ENCODE results near the gene SNX13.
"Not testable (repeated sequence)": the region's sequence is repeated elsewhere in the genome, so short reads cannot be mapped to it uniquely, and the experiment has no call there.

SNX13 gene

DNA sequence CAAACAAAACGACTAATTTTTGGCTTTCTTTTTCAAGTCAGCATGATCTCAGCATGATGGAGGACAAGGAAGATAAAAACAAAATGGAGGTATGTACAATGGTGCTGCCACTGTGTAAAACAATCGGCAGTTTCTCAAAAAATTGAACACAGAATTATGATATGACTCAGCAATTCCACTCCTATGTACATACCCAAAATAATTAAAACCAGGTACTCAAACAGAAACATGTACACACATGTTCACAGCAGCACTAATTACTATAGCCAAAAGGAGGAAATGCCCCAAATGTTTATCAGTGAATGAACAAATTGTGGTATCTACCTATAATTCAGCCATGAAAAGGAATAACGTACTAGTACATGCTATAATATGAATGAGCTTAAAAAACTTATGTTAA is 29.9 kb downstream of the SNX13 start:
- DNase-seq: no peak

DNA sequence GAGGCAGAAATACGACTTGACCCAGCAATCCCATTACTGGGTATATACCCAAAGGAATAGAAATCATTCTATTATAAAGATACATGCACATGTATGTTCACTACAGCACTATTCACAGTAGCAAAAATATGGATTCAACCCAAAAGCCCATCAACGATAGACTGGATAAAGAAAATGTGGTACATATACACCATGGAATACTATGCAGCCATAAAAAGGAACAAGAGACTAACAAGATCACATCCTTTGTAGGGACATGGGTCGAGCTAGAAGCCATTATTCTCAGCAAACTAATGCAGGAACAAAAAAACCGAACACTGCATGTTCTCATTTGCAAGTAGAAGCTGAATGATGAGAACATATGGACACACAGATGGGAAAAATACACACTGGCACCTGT is 31.0 kb downstream of the SNX13 start:
- not testable (repeated sequence) for DNase-seq

DNA sequence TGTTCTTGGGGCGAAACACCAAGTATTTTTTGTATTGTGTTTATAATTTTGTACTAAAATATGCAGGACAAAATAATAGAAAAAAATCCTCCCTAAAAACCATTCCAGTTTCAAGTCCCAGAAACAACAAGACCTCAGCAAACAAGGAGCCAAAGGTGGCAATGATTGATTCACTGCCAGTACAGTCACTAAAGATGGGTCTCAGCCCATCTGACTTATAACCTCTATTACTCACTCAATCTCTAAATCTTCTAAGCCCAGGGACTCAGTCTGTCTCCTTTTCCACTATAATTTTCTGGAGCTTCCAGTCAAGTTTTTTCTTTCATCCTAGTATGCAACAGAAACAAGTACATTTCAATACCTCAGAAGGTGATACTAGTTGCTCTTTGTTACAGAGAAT is 33.3 kb downstream of the SNX13 start:
- no peak for DNase-seq

DNA sequence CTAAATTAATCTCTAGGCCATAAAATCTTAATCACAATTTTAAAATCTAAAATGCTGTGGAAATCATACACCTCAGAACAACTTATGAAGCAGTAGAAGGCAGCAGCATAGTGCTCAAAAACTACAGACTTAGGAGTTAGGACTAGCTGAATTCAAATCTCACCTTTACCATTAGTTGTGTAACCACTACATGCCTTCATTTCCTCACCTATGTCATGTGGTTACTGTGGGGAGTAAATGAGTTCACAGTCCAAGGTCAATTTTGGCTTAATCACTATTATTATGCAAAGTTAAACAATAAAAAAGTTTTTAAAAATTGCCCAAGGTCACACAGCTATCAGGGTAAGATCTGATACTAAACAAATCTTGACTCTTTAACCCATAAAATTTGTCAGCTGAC is 37.0 kb downstream of the SNX13 start:
- no peak for DNase-seq

DNA sequence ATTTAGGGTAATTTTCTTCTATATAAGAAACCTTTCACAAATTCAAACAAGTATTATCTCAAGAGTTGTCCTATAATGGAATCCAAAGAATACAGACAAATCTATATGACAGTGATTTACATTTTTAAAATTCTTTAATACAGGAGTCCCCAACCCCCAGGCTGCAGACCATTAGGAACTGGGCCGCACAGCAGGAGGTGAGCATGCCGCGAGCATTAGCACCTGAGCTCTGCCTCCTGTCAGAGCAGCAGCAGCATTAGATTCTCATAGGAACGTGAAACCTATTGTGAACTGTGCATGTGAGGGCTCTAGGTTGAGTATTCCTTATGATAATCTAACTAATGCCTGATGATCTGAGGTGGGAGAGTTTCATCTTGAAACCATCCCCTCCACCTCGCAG is 37.7 kb downstream of the SNX13 start:
- no peak for DNase-seq

DNA sequence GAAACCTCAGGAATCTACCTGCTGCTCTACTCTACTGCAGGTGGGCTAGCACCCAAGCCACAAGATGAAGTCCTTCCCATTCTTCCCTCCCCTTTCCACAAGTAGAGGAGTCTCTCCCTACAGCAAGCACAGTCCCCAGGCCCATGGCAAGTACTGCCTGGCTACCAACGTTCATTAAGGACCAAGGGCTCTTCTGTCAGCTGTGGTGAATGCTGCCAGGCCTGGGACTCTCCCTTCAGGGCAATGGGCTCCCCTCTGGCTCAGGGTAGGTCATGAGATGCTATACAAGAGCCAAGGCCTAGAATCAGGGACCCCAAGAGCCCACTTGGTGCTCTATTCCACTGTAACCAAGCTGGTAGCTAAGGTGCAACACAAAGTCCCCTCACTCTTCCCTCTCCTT is 39.8 kb downstream of the SNX13 start:
- no peak for DNase-seq

DNA sequence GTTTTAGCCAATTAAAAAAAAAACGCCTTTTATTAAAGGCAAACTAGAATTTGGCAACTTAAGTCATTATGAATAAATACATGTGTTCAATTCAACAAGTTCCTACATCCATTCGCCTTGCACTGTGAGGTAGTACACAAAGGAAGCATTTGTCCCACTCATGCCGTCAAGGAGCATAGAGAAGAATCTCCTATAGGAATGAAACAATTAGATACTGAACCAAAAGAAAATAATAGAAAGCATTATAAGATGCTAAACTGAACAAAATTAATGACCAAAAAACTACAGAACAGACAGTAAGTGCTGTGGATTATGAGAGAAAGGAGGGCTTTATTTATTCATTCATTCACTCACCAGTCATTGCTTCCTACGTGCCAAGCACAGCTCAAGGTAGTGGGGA is 42.2 kb downstream of the SNX13 start:
- DNase-seq: no peak

DNA sequence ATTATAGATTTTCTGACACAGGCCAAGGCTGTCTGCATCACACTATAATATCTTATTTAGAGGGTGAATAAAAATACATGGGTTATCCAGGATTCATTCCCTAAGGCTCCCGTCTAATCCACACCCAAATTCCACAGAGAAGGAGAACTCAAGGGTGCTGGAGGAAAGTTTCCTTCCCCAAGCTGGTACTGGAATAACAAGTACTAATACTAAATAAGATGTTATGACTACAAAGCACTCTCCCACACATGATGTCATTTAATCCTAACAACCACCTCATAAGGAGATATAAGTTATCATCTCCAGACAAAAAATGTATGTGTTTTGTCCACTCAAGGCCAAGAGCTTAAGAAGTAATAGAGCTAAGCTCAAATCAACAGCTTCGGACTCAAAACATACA is 53.0 kb downstream of the SNX13 start:
- DNase-seq: no peak

DNA sequence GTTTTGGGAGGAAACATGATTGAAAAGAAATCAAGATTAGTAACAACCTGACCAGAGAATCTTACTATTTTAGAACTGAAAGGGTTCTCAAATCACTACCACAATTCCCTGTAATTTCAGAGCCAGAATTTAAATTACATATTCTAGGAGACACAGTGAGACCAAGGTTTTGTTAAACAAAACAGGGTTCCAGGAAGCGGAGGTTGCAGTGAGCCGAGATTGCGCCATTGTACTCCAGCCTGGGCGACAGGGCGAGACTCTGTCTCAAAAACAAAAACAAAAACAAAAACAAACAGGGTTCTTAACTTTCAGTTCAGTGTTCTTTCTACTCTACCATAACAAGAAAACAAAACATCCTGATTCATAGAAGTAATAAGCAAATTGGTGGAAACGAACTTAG is 57.6 kb downstream of the SNX13 start:
- DNase-seq: no peak

DNA sequence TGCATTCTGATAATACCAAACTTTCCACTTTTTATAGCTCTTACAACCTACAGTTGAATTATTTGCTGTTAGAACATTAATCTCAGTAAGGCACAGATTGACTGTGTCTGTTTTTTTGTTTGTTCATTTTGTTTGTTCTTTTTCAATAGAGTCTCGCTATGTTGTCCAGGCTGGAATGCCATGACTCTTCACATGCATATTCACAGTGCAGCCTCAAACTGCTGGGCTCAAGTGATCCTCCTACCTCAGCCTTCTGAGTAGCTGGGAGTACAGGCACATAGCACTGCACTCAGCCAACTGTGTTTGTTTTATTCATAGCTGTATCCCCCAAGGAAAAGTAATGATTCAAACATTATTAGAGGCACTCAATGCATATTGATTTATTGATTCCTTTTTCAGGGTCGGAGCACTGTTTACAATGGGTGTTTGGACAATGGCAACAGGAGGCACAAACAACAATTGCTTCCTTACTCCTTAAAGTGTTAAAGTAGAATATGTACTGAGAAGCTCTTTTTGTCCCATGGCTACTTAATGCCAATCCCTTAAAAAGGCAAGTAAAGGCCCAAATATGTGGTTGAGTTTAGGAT is 61.1 kb downstream of the SNX13 start:
- no peak for DNase-seq

DNA sequence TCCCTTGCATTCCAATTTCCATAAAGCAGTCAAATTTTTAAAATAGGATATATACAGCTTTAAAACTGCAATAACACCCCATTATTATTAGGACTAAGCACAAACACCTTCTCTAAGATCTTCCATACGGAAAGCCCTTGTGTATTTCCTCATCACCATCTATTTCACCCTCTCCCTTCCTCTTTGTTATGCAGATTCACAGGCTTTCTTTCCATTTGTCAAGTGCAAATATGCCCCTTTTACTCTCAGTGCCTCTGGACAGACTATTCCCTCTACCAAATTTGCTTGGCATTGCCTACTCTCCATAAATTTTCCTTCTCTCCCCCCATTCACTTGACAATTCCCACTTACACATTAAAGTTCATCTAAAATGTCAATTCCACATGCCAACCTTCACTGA is 61.7 kb downstream of the SNX13 start:
- DNase-seq: no peak

DNA sequence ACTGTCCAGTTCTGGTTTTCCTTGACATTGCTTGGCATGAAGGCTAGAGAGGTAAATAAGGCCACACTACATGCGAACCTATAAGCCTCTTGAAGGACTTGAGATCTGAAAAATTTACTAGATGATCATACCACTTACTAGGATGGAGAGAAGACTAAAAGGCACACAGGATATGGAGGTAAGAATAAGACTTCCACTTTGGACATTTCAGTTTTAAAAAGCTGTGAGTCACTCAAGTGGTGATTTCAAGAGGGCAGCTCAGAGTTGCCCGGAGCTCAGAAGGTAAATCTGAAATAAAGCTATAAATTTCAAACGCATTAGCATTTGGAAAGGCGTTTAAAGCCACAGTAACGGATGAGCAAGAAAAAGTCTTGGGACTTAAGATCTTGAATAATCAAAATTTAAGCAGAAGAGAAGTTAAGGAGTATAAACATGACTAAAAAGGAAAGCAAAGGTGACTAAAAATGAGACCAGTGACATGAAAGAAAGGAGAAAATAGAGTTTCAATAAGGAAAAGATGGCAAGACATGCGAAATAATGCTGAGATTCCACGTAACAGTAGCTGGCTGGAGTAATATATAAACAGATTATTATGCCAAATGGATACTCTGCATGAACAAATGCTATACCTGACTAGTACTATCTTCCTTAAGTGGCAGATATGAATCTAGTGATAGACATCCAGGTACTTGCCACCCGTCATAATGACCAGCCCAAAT is 68.3 kb downstream of the SNX13 start:
- no peak for DNase-seq

DNA sequence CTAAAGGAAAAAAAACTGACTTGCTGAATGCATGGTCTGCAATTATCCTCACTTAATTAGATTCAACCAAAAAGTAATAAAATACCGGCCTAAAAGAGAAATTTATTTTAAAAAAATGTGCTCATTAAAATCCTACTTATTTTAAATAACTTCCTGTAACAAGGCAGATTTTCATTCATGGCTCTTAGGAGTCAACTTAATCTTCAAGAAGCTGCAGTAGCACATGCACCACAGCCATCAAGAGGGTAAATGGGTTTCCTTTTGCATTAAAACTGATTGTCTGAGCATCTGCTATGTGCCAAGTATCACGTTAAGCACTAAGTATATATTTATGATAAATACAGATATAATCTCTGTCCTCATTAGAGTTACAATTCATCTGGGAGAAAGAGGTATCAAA is 69.9 kb downstream of the SNX13 start:
- no peak for DNase-seq

DNA sequence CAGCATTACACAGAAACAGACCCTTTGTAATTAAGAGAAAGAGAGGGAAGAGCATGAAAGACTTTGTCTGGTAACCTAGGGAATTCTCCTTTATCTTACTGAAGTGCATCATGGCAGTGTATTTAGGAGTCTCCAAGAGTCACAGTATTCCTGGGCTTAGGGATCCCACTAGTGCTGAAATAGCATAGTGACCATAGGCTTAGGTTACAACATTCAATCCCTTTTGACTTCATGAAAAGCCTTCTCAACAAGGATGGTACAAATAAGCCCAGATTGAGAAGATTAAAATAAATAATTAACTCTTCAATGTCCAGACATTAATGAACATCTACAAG is 76.5 kb downstream of the SNX13 start:
- DNase-seq: no peak

DNA sequence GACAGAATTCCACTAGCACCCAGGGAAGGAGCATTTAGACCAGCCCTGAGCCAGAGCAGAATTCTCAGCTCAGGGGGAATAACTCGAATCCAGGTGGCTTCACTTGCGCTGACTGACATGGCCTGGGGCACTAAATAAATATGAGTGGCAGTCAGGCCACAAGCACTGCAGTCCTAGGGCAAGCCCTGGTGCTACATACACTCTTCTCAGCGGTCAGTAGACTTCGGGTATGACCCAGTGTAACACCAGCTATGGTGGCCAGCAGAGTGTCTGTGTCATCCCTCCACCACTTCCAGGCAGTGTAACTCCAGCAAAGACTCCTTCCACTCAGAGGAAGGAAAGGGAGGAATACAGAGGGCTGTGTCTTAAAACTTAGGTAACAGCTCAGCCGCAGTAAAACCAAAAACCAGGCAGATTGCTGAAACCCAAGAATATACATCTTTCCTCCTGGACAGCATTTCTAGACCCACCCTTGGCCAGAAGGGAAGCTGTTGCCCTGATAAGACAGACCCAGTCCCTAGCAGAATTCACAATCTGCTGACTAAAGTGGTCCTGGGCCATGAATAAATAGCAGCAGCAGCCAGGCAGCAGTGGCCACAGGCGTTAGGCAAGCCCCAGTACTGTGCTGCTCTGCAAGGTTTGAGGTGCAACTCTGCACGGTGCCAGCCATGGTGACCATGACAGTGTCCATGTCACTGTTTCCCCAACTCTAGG is 77.0 kb downstream of the SNX13 start:
- no peak for DNase-seq

DNA sequence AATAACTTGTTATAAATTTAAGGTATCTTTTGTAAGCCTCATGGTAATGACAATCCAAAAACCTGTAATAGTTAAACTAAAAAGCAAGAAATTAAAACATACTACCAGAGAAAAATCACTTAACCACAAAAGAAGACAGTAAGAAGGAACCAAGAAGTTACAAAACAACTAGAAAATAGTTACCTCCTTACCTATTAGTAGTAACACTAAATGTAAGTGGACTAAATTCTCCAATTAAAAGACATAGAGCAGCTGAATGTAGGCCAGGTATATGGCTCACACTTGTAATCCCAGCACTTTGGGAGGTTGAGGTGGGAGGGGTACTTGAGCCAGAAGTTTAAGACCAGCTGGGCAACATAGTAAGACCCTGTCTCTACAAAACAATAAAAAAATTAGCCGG is 84.0 kb downstream of the SNX13 start:
- no peak for DNase-seq

DNA sequence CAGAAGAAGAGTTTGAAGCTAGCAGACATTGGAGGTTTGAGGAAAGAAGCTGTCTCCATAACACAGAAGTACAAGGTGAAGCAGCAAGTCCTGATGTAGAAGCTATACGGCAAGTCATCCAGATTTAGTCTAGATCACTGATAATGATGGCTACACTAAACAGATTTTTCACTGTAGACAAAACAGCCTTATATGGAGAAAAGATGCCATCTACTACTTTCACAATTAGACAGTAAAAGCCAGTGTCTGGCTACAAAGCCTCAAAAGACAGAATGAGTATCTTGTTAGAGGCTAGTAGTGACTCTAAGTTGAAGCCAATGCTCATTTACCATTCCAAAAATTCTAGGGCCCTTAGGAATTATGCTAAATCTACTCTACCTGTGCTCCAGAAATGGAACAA is 85.1 kb downstream of the SNX13 start:
- DNase-seq: no peak

DNA sequence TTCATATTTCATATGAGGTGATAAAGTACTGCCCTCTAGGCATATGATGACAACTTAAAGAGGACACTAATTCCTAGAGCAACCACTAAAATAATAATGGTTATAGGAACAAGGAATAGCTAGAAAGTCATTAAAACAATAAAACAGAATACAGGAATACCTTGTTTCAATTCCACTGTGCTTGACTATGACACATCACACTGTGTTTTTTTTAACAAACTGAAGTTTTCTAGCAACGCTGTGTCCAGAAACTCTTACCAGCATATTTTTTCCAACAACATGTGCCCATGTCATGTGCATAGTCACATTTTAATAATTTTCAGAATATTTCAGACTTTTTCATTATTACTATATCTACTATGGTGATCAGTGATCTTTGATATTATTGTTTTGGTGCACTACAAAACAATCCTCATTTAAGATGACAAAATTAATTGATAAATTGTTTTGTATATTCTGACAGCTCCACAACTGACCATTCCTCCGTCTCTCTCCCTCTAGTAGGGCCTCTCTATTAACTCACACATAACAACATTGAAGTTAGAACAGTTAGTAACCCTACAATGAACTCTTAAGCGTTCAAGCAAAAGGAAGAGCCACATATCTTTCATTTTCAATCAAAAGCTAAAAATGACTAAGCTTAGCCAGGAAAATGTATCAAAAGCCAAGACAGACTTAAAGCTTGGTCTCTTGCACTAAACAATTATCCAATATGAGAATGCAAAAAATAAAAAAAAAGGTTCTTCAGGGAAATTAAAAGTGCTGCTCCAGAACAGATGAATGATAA is 85.8 kb downstream of the SNX13 start:
- DNase-seq: no peak

DNA sequence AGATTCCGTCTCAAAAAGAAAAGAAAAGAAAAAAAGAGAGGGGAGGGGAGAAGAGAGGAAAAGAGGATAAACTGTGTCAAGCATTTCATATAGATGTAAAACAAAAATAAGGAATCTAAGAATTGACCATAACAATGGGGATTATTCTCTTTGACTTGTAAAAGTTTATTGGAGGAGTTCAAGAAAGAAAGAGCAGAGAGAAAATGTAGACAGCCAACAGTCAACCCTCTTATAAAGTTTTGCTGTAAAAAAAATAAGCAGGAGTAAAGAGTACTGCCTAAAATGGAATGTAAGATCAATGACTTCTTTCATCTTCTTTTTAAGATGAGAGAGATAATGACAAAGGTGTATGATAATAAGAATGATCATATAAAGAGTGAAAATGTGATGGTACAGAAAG is 87.9 kb downstream of the SNX13 start:
- no peak for DNase-seq

DNA sequence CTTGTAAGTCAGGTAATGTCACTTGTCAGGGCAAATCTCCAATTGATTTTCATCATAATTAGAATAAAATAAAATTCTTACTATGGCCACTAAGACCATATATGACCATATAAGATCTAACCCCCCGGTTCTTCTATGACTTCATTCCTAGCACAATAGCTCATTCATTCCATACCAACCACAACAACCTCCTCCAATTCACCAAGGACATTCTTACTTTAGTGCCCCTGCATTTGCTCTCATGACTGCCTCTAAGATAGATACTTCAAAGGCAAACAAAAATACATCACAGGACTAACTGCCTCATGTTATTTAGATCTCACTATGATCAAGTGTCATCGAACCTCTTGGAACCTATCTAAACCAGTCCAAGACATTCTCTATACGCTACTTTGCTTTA is 90.8 kb downstream of the SNX13 start:
- no peak for DNase-seq

DNA sequence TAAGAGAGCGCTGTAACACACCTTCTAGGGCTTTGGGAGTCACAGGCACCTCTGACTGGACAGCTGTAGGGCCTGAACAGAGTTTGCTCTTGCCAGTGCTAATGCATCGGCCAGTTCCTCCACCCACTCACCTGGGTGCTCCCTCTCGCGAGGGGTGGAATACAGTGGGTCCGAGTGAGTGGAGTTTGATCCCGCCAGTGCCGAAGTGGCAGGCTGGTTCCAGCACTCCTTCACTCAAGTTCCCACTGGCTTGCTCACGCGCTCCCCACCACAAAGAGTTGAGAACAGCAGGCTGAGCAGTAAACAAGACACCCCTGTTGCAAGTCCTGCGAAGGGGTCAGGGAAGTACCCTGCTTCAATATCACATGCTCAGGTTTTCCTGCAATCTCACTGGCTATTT is 91.8 kb downstream of the SNX13 start:
- DNase-seq: no peak

DNA sequence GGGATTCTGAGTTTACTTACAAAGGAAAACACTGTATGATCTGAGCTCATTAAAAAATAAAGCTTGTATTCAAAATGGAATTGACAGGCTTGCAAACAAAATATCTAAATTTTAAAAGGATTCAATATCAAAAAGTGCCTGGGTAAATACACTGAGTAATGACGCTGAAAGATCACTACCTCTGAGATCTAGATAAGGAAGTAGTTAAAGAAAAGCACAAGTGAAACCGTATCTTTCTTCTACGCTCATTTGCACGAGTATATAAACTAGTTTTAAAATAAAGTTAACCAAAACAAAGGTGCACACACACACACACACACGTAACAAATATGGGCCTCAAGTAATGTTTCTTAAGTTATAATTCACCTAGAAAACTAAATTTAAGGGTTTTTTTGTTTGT is 93.4 kb downstream of the SNX13 start:
- DNase-seq: no peak

DNA sequence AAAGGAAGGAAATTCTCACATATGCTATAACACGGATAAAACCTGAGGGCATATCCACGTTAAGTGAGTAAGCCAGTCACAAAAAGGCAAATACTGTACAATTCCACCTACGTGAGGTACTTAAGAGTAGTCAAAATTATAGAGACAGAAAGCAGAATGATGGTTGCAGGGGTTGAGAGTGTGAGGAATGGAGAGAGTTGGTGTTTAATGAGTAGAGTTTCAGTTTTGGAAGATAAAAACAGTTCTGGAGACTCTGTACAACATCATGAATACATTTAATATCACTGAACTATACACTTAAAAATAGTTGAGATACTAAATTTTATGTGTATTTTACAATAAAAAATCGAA is 95.1 kb downstream of the SNX13 start:
- DNase-seq: no peak

All from activated CD4-positive, alpha-beta T cell treated with anti-CD3 and anti-CD28 coated beads, Interleukin-2, amount 50 U/mL, for 4 hours (primary cell).